Right lobe of liver (tissue), 4 donors: ENCODE measurements around the gene POGK.

Source experiments
- POLR2A ChIP-seq: fragments of 450-650 bp; IDR thresholded peaks from one replicate; pipeline ENCODE4 v1.6.1; 2017; ENCODE audit warnings: antibody characterized with exemption, mild to moderate bottlenecking
- TF ChIP-seq, protein P1 (sequence below), 4 donors: fragments of 200-600 bp in 3 of 4; fragments of 450-650 bp in 1 of 4; IDR thresholded peaks; one replicate each; pipeline versions ENCODE4 v1.5.1 to v1.8.0; 2016 to 2022; ENCODE audit warnings: antibody characterized with exemption in 4 of 4, mild to moderate bottlenecking in 2 of 4
- donor health status: DM: no; HTN: no; CAD: no.
- donor health status: DM: no; HTN: no; CAD: no.
- donor health status: DM: no; HTN: yes; CAD: no.

DNA sequence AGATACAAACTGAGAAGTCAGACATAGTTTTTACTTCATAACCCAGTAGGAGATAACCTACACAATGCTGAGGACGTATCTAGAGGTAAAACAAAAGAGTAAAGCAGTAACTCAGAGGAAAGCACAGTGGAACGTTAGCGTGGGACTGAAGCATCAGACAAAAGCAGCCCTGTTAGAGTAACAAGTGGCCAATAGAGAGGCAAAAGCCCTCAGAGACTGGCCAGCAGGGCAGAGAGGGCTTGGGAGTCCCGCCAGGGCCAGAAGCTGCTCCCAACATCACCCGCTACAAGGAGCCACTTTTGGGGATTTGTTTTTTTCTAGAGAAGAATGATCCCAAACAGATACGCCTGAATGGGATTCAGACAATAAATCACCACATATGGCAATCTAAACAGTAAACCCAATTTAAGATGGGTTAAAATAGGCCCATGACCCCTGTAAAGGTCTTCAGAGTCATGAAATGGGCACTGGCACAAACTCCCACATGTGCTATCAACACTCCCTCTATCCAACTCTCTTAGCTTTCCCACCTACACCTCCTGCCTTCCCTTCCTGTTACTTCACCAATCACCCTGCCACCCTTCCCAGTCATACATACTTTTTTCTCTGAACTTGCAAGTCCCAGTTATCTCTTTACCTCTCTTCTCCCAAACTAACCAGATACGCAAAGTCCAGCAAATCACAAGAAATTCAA lies 19.6 kb downstream of the POGK start:
- TF ChIP-seq, protein P1, sequence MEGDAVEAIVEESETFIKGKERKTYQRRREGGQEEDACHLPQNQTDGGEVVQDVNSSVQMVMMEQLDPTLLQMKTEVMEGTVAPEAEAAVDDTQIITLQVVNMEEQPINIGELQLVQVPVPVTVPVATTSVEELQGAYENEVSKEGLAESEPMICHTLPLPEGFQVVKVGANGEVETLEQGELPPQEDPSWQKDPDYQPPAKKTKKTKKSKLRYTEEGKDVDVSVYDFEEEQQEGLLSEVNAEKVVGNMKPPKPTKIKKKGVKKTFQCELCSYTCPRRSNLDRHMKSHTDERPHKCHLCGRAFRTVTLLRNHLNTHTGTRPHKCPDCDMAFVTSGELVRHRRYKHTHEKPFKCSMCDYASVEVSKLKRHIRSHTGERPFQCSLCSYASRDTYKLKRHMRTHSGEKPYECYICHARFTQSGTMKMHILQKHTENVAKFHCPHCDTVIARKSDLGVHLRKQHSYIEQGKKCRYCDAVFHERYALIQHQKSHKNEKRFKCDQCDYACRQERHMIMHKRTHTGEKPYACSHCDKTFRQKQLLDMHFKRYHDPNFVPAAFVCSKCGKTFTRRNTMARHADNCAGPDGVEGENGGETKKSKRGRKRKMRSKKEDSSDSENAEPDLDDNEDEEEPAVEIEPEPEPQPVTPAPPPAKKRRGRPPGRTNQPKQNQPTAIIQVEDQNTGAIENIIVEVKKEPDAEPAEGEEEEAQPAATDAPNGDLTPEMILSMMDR (IDR thresholded peaks at IDR 0.05), result no peak
- TF ChIP-seq POLR2A, result no peak
